Panc1 (cell line): Measurements from ENCODE around the gene MYEOV. TPM values are rescaled to one million over a fixed set of nuclear protein-coding genes. Genes with fewer than 3 reads are reported as not detected.

Experiments
- ATAC-seq: fragments of 200-7000 bp; cut with Tn5 transposase; 2 replicates; pipeline ENCODE4 v1.9.1; 2020; ENCODE audit warnings: mild to moderate bottlenecking, moderate library complexity
- BruUV-seq: library from RNA; stranded (reverse); fragments of 400-500 nt; replicated peaks from 2 replicates; lab custom pipeline; 2021; lab: Mats Ljungman, UMichigan
- CTCF ChIA-PET: fragments of 300-600 bp; sonication (Branson Sonifier 250); formaldehyde crosslinking; loops from one replicate; lab custom pipeline; 2022; ENCODE audit warnings: antibody characterized with exemption; lab: Charles Lee
- POLR2A ChIA-PET: fragments of 300-600 bp; sonication (Branson Sonifier 250); formaldehyde crosslinking; loops from one replicate; lab custom pipeline; 2022; ENCODE audit warnings: antibody characterized with exemption; lab: Charles Lee
- DNase-seq: peaks from one replicate; pipeline ENCODE4 v3.0.0-alpha.2; 2010; ENCODE audit warnings: low read depth, low spot score
- H3K27ac ChIP-seq: 2 replicates; pipeline ENCODE4 v1.5.1; 2011; ENCODE audit warnings: mild to moderate bottlenecking, low read length, inconsistent platforms
- H3K27me3 ChIP-seq: fragments of 200-500 bp; sonication (Bioruptor generic); 2 replicates; pipeline ENCODE4 v1.6.0; 2014; ENCODE audit warnings: low read length, inconsistent platforms; ENCODE audit not compliant: control insufficient read depth, insufficient read depth
- H3K36me3 ChIP-seq: fragments of 200-500 bp; sonication (Bioruptor generic); 2 replicates; pipeline ENCODE4 v1.5.1; 2014; ENCODE audit warnings: inconsistent platforms, mild to moderate bottlenecking, low read length, moderate library complexity; ENCODE audit not compliant: control insufficient read depth, insufficient read depth
- H3K4me1 ChIP-seq: 2 replicates; pipeline ENCODE4 v1.5.1; 2011; ENCODE audit warnings: inconsistent platforms, mild to moderate bottlenecking, low read length, moderate library complexity; ENCODE audit not compliant: control insufficient read depth, insufficient read depth
- H3K4me3 ChIP-seq, 2 experiments: 2 replicates each; pipeline ENCODE4 v1.5.1; 2011 to 2012; ENCODE audit warnings: low read depth in 2 of 2, low read length in 2 of 2, mild to moderate bottlenecking in 2 of 2, inconsistent platforms in 1 of 2, moderate library complexity in 1 of 2
- H3K9me3 ChIP-seq: fragments of 200-500 bp; sonication (Bioruptor generic); 2 replicates; pipeline ENCODE4 v1.5.1; 2014; ENCODE audit warnings: low read depth, mild to moderate bottlenecking, inconsistent platforms, low read length, moderate library complexity; ENCODE audit not compliant: control insufficient read depth, insufficient read depth
- CTCF ChIP-seq: fragments of 450-650 bp; IDR thresholded peaks from 2 replicates; pipeline ENCODE4 v1.5.1; 2017; ENCODE audit warnings: mild to moderate bottlenecking
- POLR2AphosphoS5 ChIP-seq: IDR thresholded peaks from 2 replicates; pipeline ENCODE4 v1.6.1; 2012; ENCODE audit warnings: mild to moderate bottlenecking, low read depth, low read length, moderate library complexity
- REST ChIP-seq, 2 experiments: IDR thresholded peaks; 2 replicates each; pipeline ENCODE4 v1.6.1; 2011 to 2012; ENCODE audit warnings: low read depth in 2 of 2, control low read depth in 1 of 2, low read length in 1 of 2, mild to moderate bottlenecking in 1 of 2, moderate library complexity in 1 of 2; ENCODE audit not compliant: insufficient read depth in 1 of 2
- SIN3A ChIP-seq: IDR thresholded peaks from 2 replicates; pipeline ENCODE4 v1.6.1; 2012; ENCODE audit warnings: low read depth, mild to moderate bottlenecking, low read length, moderate library complexity, borderline replicate concordance; ENCODE audit not compliant: insufficient read depth
- TCF7L2 ChIP-seq: IDR thresholded peaks from 2 replicates; pipeline ENCODE4 v1.6.1; 2011; ENCODE audit warnings: mild to moderate bottlenecking, low read depth, low read length, inconsistent platforms
- in situ Hi-C: cut with HindIII; loops from 2 replicates; pipeline ENCODE4 v1.10.0; 2016; ENCODE audit warnings: low sequenced_read_pairs, low pct_unique_long_range_greater_than_20kb
- intact Hi-C: fragments of 100-400 bp; cut with micrococcal nuclease; formaldehyde crosslinking; loops from one replicate; pipeline ENCODE4 v1.10.0; 2022; ENCODE audit not compliant: unreplicated experiment
- total RNA-seq: library from RNA; stranded (reverse); gene quantifications from one replicate; pipeline ENCODE4 v1.2.1, GENCODE V29; 2021; ENCODE audit not compliant: unreplicated experiment

Gene MYEOV
- total RNA-seq, 1 experiment from 2014 or later: 69.8 TPM

GRCh38 chr11:69283446-69283845 lies 10.5 kb upstream of the MYEOV start:
- TF ChIP-seq SIN3A (no peak), CTCF (no peak), REST (IDR thresholded peaks at IDR 0.05; ENCODE audit: insufficient read depth in 1 of 2, low read depth in 2 of 2, low read length in 1 of 2) (no peak), TCF7L2 (no peak), POLR2AphosphoS5 (no peak)
- POLR2A ChIA-PET: interaction anchor here (0.6 kb wide), 1 partner anchor 22 kb away, joined by 8 read pairs; no protein-coding TSS in a partner anchor

GRCh38 chr11:69284081-69284511 lies 9.9 kb upstream of the MYEOV start:
- intact Hi-C loops: no loop called here
- DNase-seq: no peak
- CTCF ChIA-PET: no interaction called here

More at GRCh38 chr11:69283446-69283845, 10.5 kb upstream of the MYEOV start:
- 0 out of 2 replicates have a peak, but pooled peaks cover 3% of the 10 kb centered on the region for H3K9me3 ChIP-seq
- ATAC-seq (no peak), DNase-seq (no peak)
- no peaks in the 10 kb centered on the region for H3K27me3 ChIP-seq
- intact Hi-C loops: no loop called here
- no peak overlapping the region for H3K4me3 ChIP-seq
- no TSS peak for BruUV-seq
- H3K27ac ChIP-seq: no peak overlapping the region
- in situ Hi-C loops: no loop called here
- peaks cover 10% of the 10 kb centered on the region for H3K4me1 ChIP-seq
- H3K36me3 ChIP-seq: no peaks in the 10 kb centered on the region
- CTCF ChIA-PET: no interaction called here

More at GRCh38 chr11:69284081-69284511, 9.9 kb upstream of the MYEOV start:
- peaks cover 9% of the 10 kb centered on the region; the same call in 1 of the 2 replicates for H3K4me1 ChIP-seq
- H3K27ac ChIP-seq: no peak overlapping the region
- ATAC-seq: no peak
- no peak for TF ChIP-seq SIN3A
- TF ChIP-seq REST (IDR thresholded peaks at IDR 0.05; ENCODE audit: insufficient read depth in 1 of 2, low read depth in 2 of 2, low read length in 1 of 2): no peak
- TF ChIP-seq CTCF: no peak
- TF ChIP-seq TCF7L2: no peak
- no peak for TF ChIP-seq POLR2AphosphoS5
- no peaks in the 10 kb centered on the region for H3K36me3 ChIP-seq
- H3K27me3 ChIP-seq: no peaks in the 10 kb centered on the region
- in situ Hi-C loops: no loop called here
- POLR2A ChIA-PET: no interaction called here
- 0 out of 2 replicates have a peak, but pooled peaks cover 3% of the 10 kb centered on the region for H3K9me3 ChIP-seq
- no peak overlapping the region for H3K4me3 ChIP-seq
- BruUV-seq: no TSS peak
